HG02623 (cell line): ENCODE data around the gene WFDC5.
"Not testable (repeated sequence)": the region's sequence is repeated elsewhere in the genome, so short reads cannot be mapped to it uniquely, and the experiment has no call there.

ENCODE experiments used
- ATAC-seq: cut with Tn5 transposase; IDR thresholded peaks from one replicate; pipeline ENCODE4 v1.9.1; 2021; ENCODE audit warnings: moderate library complexity; ENCODE audit not compliant: unreplicated experiment

Gene WFDC5

GRCh38 chr20:45114465-45115385 lies at the start of gene WFDC5:
TSS of gene WFDC5 (minus strand) at chr20:45115174. CDS start at chr20:45115083, 91 bp downstream.
- no peak for ATAC-seq

- ATAC-seq: no peak
These were observed 48.3 kb upstream of the WFDC5 start for GRCh38 chr20:45163083-45163803.

- no peak for ATAC-seq
These were observed 43.0 kb upstream of the WFDC5 start for GRCh38 chr20:45157962-45158361.

DNA sequence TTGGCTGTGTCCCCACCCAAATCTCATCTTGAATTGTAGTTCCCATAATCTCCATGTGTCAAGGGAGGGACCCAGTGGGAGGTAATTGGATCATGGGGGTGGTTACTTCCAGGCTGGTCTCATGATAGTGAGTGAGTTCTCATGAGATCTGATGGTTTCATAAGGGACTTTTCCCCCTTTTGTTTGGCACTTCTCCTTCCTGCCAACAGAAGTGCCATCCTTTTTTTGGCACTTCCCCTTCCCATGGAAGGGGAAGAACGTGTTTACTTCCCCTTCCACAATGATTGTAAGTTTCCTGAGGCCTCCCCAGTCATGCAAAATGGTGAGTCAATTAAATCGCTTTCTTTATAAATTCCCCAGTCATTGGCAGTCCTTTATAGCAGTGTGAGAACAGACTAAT lies 41.7 kb upstream of the WFDC5 start:
- ATAC-seq: no peak

- not testable (repeated sequence) for ATAC-seq
These were observed 39.8 kb upstream of the WFDC5 start for GRCh38 chr20:45154794-45155193.

- no peak for ATAC-seq
These were observed 39.2 kb upstream of the WFDC5 start for GRCh38 chr20:45154183-45154582.

GRCh38 chr20:45153752-45154151 lies 38.8 kb upstream of the WFDC5 start:
- ATAC-seq: no peak

- no peak for ATAC-seq
These were observed 38.2 kb upstream of the WFDC5 start for GRCh38 chr20:45153147-45153546.

- ATAC-seq: no peak
These were observed 37.4 kb upstream of the WFDC5 start for GRCh38 chr20:45152405-45152804.

DNA sequence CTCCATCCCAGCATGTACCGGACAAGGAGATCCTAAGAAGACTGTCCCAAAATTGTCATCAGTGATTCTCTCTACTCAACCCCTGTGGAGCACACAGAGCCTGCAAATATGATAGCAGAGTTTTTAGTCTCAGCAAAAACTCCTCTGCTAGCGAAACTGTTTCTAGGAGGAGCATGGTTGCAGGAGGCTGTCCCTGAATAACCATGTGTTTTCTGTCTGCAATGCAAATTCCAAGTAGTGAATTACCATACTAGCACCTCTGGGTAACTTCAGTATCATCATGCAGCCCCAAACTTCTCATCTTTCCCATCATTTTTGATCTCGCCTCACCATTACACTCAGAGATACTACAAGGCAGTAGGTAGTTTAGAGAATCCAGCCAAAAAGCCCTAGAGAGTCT lies 34.1 kb upstream of the WFDC5 start:
- ATAC-seq: no peak

DNA sequence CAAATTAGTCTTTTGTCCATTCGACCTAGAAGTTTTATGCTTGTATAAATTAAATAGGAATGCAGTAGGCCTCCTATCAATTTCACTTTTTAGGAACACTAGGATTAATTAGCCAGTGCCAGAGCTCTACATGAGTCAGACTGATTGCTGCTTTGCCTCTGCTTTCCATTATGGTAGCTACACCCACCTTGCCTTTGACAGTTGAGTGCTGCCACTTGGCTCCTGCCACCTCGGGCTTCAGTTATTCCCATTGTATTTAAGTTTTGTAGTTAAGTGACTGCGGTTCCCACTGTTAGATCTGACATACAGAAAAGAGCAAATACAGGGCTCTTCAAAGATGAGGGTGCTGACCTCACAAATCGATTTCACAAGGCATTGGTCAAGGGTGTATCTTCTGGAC lies 25.9 kb upstream of the WFDC5 start:
- ATAC-seq: no peak

- ATAC-seq: not testable (repeated sequence)
These were observed 24.9 kb upstream of the WFDC5 start for GRCh38 chr20:45139733-45140375.

- ATAC-seq: no peak
These were observed 23.8 kb upstream of the WFDC5 start for GRCh38 chr20:45138561-45139300.

GRCh38 chr20:45136911-45137310 lies 21.9 kb upstream of the WFDC5 start:
- ATAC-seq: no peak

GRCh38 chr20:45128099-45128498 lies 13.1 kb upstream of the WFDC5 start:
- ATAC-seq: no peak

DNA sequence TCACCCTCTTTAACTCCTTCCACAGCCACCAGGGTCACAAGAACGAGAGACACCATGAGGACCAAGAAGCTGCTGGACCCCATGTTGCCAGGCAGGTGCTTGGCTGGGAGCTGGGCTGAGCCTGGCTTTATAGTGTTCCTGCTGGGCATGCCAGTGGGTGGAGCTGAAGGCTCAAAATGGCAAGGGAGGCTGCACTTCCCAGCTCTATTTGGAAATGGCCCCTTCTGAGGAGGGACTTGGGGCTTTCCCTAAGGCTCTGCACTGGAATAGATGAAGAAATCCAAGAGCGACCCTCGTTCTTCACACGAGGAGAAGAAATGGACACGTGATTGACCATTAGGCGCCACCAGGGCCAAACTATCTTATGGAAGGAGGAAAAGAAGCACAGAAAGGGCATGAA lies 9.4 kb upstream of the WFDC5 start, which contains the start of gene WFDC12:
TSS of gene WFDC12 (minus strand) at position 101 of the 400 bp plus-strand sequence. CDS start at position 83, 18 bp downstream.
- ATAC-seq: no peak

- no peak for ATAC-seq
These were observed 6.4 kb upstream of the WFDC5 start for GRCh38 chr20:45121388-45121787.

GRCh38 chr20:45119556-45120266 lies 4.7 kb upstream of the WFDC5 start:
- no peak for ATAC-seq

- ATAC-seq: no peak
These were observed 3.1 kb upstream of the WFDC5 start for GRCh38 chr20:45118028-45118427.

DNA sequence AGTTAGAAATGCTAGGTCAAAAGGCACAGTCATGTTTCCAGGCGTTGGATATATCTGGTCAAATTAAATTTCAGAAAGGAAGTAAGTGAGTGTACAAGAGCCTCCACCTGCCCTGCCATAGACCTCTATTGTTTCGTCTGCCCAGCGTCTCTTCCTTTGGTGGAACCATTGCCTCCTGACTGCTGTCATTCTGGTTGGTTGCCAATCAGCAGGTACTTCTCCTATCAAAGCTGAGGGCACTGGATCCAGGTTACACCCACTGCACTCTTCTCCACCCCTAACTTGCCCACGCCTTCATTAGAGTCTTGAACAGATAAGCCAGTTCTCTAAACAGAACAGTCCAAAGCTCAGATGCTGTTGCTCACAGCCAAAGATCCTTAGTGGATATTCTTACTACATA lies 2.6 kb upstream of the WFDC5 start:
- ATAC-seq: no peak
